Gastroesophageal sphincter (tissue), 3 donors: ENCODE data around the gene PDE4C.

Experiments
- EP300 ChIP-seq: sonication (generic); formaldehyde crosslinking; IDR thresholded peaks from one replicate; pipeline ENCODE4 v1.6.1; 2017; ENCODE audit warnings: antibody characterized with exemption, mild to moderate bottlenecking
- POLR2A ChIP-seq, 2 donors: fragments of 450-650 bp; IDR thresholded peaks; one replicate each; pipeline ENCODE4 v1.6.1; 2017; ENCODE audit warnings: antibody characterized with exemption in 2 of 2, mild to moderate bottlenecking in 2 of 2, moderate library complexity in 1 of 2
- POLR2AphosphoS5 ChIP-seq: sonication (generic); formaldehyde crosslinking; IDR thresholded peaks from one replicate; pipeline ENCODE4 v1.6.1; 2017; ENCODE audit warnings: antibody characterized with exemption
- TF ChIP-seq, protein P1 (sequence below), 4 experiments: fragments of 200-600 bp in 2 of 4; fragments of 450-650 bp in 2 of 4; sonication (generic) in 1 of 4; IDR thresholded peaks; one replicate each; pipeline ENCODE4 v1.5.1; 2017 to 2019; ENCODE audit warnings: antibody characterized with exemption in 4 of 4, mild to moderate bottlenecking in 2 of 4, moderate library complexity in 2 of 4

GRCh38 chr19:18204394-18205199 lies 21.6 kb downstream of the PDE4C start:
- TF ChIP-seq EP300 = no peak
- TF ChIP-seq, protein P1, sequence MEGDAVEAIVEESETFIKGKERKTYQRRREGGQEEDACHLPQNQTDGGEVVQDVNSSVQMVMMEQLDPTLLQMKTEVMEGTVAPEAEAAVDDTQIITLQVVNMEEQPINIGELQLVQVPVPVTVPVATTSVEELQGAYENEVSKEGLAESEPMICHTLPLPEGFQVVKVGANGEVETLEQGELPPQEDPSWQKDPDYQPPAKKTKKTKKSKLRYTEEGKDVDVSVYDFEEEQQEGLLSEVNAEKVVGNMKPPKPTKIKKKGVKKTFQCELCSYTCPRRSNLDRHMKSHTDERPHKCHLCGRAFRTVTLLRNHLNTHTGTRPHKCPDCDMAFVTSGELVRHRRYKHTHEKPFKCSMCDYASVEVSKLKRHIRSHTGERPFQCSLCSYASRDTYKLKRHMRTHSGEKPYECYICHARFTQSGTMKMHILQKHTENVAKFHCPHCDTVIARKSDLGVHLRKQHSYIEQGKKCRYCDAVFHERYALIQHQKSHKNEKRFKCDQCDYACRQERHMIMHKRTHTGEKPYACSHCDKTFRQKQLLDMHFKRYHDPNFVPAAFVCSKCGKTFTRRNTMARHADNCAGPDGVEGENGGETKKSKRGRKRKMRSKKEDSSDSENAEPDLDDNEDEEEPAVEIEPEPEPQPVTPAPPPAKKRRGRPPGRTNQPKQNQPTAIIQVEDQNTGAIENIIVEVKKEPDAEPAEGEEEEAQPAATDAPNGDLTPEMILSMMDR (IDR thresholded peaks at IDR 0.05) = no peak
- peak in 1 of 2 donors; percentile 40 for TF ChIP-seq POLR2A (IDR thresholded peaks at IDR 0.05)
- no peak for TF ChIP-seq POLR2AphosphoS5
